ENCODE data around the gene USO1.

GRCh38 chr4:75696071-75696470, 28.3 kb upstream of the USO1 start:
- TF ChIP-seq NR2C2 (CRISPR knock-in tag; IDR thresholded peaks at IDR 0.05) (no peak), NR2C2 (tag; IDR thresholded peaks at IDR 0.05) (no peak), IRF2 (CRISPR knock-in tag; IDR thresholded peaks at IDR 0.05) (no peak), JUND (IDR thresholded peaks at IDR 0.05; ENCODE audit: borderline replicate concordance, low read depth, low read length) (no peak), JUND (tag; IDR thresholded peaks at IDR 0.05; ENCODE audit: borderline replicate concordance, low read depth, low read length) (no peak), EGR1 (conservative IDR thresholded peaks at IDR 0.05) (no peak), STAT5B (CRISPR knock-in tag; IDR thresholded peaks at IDR 0.05) (no peak), U2AF1 (optimal IDR thresholded peaks at IDR 0.05; ENCODE audit: low read depth, low read length) (no peak), ZZZ3 (IDR thresholded peaks at IDR 0.05) (no peak), SREBF2 (CRISPR knock-in tag; IDR thresholded peaks at IDR 0.05) (no peak), SMC3 (conservative IDR thresholded peaks at IDR 0.05; ENCODE audit: insufficient read depth, low read depth, low read length) (no peak), CTCF (IDR thresholded peaks at IDR 0.05 in 2 of 3, conservative IDR thresholded peaks at IDR 0.05 in 1 of 3; ENCODE audit: insufficient read depth in 2 of 3, low read depth in 1 of 3, low read length in 3 of 3) (no peak), ZNF324 (CRISPR knock-in tag; IDR thresholded peaks at IDR 0.05) (no peak), IRF1 (CRISPR knock-in tag; IDR thresholded peaks at IDR 0.05; ENCODE audit: borderline replicate concordance) (no peak), NFRKB (IDR thresholded peaks at IDR 0.05; ENCODE audit: low read depth) (no peak), POLR2A (conservative IDR thresholded peaks at IDR 0.05) (no peak)
